ELR (cell line): ENCODE results near the gene TRUB1.
"Not testable (repeated sequence)": the region's sequence is repeated elsewhere in the genome, so short reads cannot be mapped to it uniquely, and the experiment has no call there.

Experiments used
- DNase-seq: peaks from one replicate; pipeline ENCODE4 v3.0.0-alpha.2; 2015; ENCODE audit warnings: low read depth

TRUB1 gene

DNA sequence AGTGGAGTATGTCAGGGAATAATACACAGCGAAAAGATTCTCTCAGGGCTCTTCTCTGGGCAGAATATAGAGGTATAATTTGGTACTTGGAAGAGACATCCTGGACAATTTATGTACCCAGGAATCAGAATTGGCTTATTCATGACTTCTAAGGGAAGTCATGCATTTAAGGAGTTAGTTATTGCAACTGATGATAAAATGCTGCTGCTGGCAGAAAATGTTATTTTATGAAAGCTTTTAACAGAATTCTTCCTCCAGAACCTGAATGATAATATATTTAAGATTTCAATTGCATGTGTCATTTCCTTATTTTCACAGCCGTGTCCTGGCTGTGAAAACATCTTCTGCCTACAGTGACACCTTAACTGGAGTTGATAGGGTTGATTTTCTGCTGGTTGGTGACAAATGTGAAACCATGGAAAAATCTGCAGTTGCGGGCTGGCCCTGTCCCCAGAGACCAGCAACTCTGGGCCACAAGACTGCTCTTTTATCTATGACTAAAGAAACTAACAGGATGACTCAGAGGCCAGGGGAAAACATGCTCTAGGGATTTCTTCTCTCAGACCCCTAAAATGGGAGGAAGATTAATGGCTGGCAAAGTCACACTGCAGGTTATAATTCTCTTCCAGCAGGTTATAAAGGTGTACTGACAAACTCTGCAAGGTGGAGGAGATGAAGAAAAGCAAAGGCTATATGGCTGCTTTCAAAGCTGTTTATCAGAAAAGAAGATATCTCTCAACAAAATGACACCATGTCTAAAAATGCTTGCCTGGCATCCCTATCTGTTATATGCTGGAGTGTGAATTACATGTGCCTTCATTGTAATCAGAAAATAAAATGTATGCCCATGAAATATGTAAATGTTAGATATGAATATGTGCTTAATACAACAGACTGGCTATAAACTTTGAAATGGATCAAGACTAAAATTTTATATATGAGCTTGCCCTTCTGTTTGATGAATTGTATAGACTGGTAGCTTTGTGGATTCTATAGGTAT is 12.1 kb upstream of the TRUB1 start:
- peak; percentile 67 for DNase-seq

- no peak for DNase-seq
Measured at GRCh38 chr10:114928818-114929217, 9.2 kb upstream of the TRUB1 start.

GRCh38 chr10:114930320-114930719 is 7.7 kb upstream of the TRUB1 start:
- no peak for DNase-seq

- no peak for DNase-seq
Measured at GRCh38 chr10:114931072-114931679, 6.8 kb upstream of the TRUB1 start.

DNA sequence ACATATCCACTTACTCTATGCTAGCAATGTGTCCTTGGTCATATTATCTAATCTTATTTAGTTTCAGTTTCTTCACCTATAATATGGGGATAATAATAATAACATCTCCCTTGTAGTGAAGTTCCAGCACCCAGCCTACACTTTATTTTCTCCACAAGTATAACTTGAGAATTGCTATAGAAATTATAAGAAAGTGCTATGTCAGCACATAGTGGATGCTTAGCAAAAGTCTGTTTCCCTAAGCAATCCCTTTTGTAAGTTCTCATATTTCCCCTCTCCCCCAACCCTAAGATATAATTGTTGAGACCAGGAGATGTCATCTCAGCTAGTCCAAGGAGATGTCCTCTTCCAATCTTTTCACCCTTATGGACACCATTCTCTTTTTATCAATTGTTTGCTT is 5.8 kb upstream of the TRUB1 start:
- DNase-seq = no peak

- DNase-seq = no peak
Measured at GRCh38 chr10:114932945-114933344, 5.0 kb upstream of the TRUB1 start.

- DNase-seq = no peak
Measured at GRCh38 chr10:114933588-114933987, 4.4 kb upstream of the TRUB1 start.

- not testable (repeated sequence) for DNase-seq
Measured at GRCh38 chr10:114933995-114934394, 4.0 kb upstream of the TRUB1 start.

DNA sequence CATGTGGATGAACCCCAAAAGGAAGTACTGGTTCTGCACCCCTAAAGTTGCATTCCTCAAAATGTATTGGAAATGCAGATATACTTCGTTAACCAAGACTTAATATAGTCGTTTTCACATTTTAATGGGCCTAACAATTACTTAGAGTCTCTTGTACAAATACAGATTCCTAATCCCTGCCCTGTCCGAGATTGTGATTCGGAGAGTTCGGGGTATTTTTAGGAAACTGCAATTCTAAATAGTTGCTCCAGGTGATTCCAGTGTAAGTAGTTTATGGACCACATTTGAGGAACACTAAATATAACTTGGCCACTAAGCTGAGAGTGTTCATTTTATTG is 830 bp downstream of the TRUB1 start:
- no peak for DNase-seq

GRCh38 chr10:114940735-114941134 is 2.7 kb downstream of the TRUB1 start:
- peak; percentile 36 for DNase-seq

- no peak for DNase-seq
Measured at GRCh38 chr10:114943000-114943399, 5.0 kb downstream of the TRUB1 start.

GRCh38 chr10:114953047-114953446 is 15.1 kb downstream of the TRUB1 start:
- no peak for DNase-seq

DNA sequence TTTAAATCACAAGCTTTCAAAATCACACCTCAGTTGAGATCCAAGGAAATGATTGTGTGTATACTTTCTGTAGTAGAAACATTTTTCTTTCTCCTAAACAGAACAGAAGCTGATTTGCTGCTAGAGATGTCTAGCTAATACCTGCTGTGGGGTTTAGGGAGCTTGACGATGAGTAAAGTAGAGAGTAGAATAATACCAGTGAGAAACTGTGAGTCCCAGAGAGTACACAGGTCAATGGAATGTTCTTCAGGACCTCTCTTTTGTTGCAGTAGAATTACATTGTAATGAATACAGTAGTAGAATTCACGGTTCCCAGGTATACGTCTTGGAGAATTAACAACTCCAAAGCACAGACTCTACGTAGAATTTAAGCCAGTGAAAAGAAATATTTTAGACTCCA is 18.0 kb downstream of the TRUB1 start:
- DNase-seq = no peak

DNA sequence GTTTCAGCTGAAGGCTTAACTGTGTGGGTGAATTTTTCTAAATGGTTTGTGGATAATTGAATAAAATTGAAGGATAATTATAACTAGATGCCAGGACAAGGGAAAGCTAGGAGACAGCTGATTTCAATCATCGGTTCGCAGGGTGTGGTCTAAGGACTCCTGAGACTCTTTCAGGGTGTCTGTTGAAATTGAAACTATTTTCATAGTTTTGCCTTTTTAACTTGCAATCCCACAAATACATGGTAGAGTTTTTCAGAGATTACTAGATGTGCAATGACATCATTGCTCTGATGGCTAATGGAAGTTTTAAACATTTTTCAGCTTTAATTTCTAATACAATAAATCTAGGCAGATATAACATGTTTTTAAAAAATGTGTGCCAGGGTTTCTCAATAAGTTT is 18.5 kb downstream of the TRUB1 start:
- DNase-seq = no peak

DNA sequence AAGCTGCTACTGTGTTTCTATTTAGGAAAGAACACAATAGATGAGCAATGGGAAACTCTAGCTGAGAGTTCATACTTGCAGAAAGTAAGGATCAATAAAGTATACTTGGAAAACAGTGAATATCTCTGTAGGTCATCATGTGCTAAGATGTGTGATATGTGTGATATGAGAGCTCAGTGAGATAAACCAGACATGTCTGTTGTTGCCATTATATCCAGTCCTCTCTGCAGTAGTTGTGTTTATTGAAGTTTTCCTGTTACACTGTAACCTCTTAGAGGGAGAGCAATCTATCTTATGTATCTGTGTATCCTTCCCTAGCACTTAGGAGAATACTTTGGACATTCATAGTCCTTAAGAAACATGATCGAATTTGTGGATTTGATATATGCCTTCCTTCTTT is 19.1 kb downstream of the TRUB1 start:
- DNase-seq = no peak

- DNase-seq = peak; percentile 50
Measured at GRCh38 chr10:114957673-114958072, 19.7 kb downstream of the TRUB1 start.

DNA sequence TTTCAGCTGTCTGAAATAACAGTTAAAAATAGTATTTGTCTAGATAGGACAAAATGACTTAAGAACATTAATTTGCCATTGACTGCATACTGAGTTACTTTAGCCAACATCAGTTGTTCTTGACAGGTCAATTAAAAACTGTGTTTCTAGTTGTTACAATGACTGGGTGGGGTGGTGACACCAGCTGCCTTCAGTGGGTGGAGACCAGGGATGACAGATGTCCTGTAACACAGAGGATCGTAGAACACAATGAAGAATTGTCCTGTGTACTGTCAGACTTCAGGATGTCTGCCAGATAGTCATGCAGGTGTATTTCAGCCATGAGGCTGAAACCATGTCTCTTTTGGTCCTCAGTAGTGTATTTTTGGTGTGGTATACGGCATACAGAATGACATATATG is 24.4 kb downstream of the TRUB1 start:
- no peak for DNase-seq

GRCh38 chr10:114963908-114964307 is 25.9 kb downstream of the TRUB1 start:
- DNase-seq = no peak

- DNase-seq = no peak
Measured at GRCh38 chr10:114967071-114967470, 29.1 kb downstream of the TRUB1 start.

DNA sequence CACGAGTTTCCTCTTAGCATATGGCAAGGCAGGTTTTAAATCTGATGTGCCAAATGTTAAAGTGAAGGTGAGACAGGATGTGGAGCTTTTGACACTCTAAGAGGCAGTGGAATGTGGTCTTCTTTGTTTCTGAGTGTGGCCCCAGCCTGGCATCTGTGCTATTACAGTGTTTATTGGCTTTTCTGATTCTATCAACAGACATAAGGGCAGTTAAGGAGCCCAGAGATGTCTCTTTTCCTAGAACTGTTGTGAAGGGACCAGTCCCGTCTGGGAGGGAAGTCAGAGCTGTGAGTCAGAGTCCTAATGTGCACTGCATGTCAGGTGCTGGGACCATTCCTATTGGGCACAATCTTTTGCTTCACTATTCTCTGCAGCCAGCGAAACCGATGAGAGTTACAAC is 32.5 kb downstream of the TRUB1 start:
- DNase-seq = no peak

GRCh38 chr10:114973306-114973705 is 35.3 kb downstream of the TRUB1 start:
- DNase-seq = no peak

- DNase-seq = no peak
Measured at GRCh38 chr10:114973997-114974396, 36.0 kb downstream of the TRUB1 start.

GRCh38 chr10:114974625-114975024 is 36.6 kb downstream of the TRUB1 start:
- no peak for DNase-seq

GRCh38 chr10:114975091-114975490 is 37.1 kb downstream of the TRUB1 start:
- no peak for DNase-seq
